ENCODE measurements around the gene ARHGEF25. TPM values are rescaled to one million over a fixed set of nuclear protein-coding genes. Genes with fewer than 3 reads are reported as not detected.
"Not testable (repeated sequence)": the region's sequence is repeated elsewhere in the genome, so short reads cannot be mapped to it uniquely, and the experiment has no call there.

Gene ARHGEF25
- total and polyA plus RNA-seq, 2 donors (not counting 1 experiment from before 2014, with no cell fraction given) = 0.12 TPM; not detected in 1

DNA sequence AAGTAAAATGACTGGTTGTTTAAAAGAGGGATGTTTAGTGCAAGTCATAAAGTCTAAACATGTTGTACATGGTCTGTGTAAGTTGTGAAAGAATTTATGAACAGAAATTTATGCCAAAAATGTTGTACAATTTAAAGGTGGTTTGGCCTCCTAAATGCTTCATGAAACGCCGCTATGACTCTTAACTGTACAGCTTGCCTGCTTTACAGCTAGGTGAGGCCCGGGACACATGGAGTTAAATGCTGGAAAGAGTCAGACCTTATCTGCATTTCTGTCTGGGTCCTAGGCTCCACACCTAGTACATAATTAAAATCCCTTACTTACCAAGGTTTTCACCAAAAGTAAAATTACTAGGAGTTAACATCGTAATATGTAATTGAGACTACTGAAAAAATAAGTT lies 50.1 kb downstream of the ARHGEF25 start:
- H2AFZ ChIP-seq (ENCODE audit: insufficient read depth, low read depth, low read length, poor library complexity, severe bottlenecking) = no peak overlapping the region
- intact Hi-C loops (cut with micrococcal nuclease) = no loop called here
- CTCF ChIA-PET = no interaction called here

DNA sequence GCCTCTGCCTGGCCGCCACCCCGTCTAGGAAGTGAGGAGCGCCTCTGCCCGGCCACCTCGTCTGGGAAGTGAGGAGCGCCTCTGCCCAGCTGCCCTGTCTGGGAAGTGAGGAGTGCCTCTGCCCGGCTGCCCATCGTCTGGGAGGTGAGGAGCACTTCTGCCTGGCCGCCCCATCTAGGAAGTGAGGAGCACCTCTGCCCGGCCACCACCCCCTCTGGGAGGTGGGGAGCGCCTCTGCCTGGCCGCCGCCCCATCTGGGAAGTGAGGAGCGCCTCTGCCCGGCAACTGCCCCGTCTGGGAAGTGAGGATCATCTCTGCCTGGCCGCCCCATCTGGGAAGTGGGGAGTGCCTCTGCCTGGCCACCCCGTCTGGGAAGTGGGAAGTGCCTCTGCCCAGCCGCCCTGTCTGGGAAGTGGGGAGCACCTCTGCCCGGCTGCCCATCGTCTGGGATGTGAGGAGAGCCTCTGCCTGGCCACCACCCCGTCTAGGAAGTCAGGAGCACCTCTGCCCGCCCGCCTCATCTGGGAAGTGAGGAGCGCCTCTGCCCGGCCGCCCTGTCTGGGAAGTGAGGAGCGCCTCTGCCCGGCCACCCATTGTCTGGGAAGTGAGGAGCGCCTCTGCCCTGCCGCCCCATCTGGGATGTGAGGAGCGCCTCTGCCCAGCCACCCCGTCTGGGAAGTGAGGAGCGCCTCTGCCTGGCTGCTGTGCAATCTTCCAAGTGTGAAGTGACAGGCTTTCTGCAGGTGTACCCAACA lies 54.0 kb downstream of the ARHGEF25 start:
- H3K9ac ChIP-seq (ENCODE audit: low read length); H3K4me3 ChIP-seq (ENCODE audit: control extremely low read depth in 1 of 5, extremely low read depth in 1 of 5, insufficient read depth in 1 of 5, low read depth in 2 of 5, low read length in 4 of 5); H3K27me3 ChIP-seq (replicated peaks in 1 of 4; ENCODE audit: control extremely low read depth in 1 of 4, control insufficient read depth in 3 of 4, insufficient read depth in 4 of 4, low read length in 3 of 4); DNase-seq; H2AFZ ChIP-seq (ENCODE audit: insufficient read depth, low read depth, low read length, poor library complexity, severe bottlenecking); H3K36me3 ChIP-seq (replicated peaks in 1 of 2; ENCODE audit: control extremely low read depth in 1 of 2, control insufficient read depth in 1 of 2, extremely low read depth in 1 of 2, insufficient read depth in 2 of 2, low read length in 1 of 2); H3K9me3 Mint-ChIP-seq (ENCODE audit: insufficient read depth); H3K4me1 Mint-ChIP-seq; H3K4me2 ChIP-seq (replicated peaks; ENCODE audit: low read depth, low read length, poor library complexity, severe bottlenecking); CTCF ChIA-PET; H3K79me2 ChIP-seq (ENCODE audit: control insufficient read depth, insufficient read depth, low read length); H3K27ac ChIP-seq (ENCODE audit: low read length in 2 of 2); ATAC-seq (ENCODE audit: low read depth); H3K4me3 Mint-ChIP-seq; H3K27ac Mint-ChIP-seq; POLR2A ChIA-PET; H3K4me1 ChIP-seq (ENCODE audit: control insufficient read depth in 2 of 2, insufficient read depth in 2 of 2, low read length in 2 of 2); intact Hi-C loops (cut with micrococcal nuclease); H4K20me1 ChIP-seq (ENCODE audit: control insufficient read depth, insufficient read depth, low read length, poor library complexity, severe bottlenecking); H3K9me3 ChIP-seq (ENCODE audit: control extremely low read depth in 1 of 3, control insufficient read depth in 2 of 3, insufficient read depth in 1 of 3, low read length in 2 of 3): not testable (repeated sequence)
- 89% methylated on average over 30 of the region's 34 CpGs for WGBS (ENCODE audit: insufficient coverage)
- peaks cover 10% of the 10 kb centered on the region for H3K27me3 Mint-ChIP-seq

More for the DNA sequence above, 50.1 kb downstream of the ARHGEF25 start:
- Histone ChIP-seq H3K4me3 (ENCODE audit: control extremely low read depth in 1 of 5, extremely low read depth in 1 of 5, insufficient read depth in 1 of 5, low read depth in 2 of 5, low read length in 4 of 5) (no peak overlapping the region), H3K36me3 (replicated peaks in 1 of 2; ENCODE audit: control extremely low read depth in 1 of 2, control insufficient read depth in 1 of 2, extremely low read depth in 1 of 2, insufficient read depth in 2 of 2, low read length in 1 of 2) (no peaks in the 10 kb centered on the region), H3K27ac (ENCODE audit: low read length in 2 of 2) (no peak overlapping the region), H4K20me1 (ENCODE audit: control insufficient read depth, insufficient read depth, low read length, poor library complexity, severe bottlenecking) (no peaks in the 10 kb centered on the region), H3K79me2 (ENCODE audit: control insufficient read depth, insufficient read depth, low read length) (no peaks in the 10 kb centered on the region), H3K4me2 (replicated peaks; ENCODE audit: low read depth, low read length, poor library complexity, severe bottlenecking) (no peak overlapping the region), H3K27me3 (replicated peaks in 1 of 4; ENCODE audit: control extremely low read depth in 1 of 4, control insufficient read depth in 3 of 4, insufficient read depth in 4 of 4, low read length in 3 of 4) (peaks cover 0 to 5% (median 2%) of the 10 kb centered on the region in 4 experiments), H3K9ac (ENCODE audit: low read length) (no peak overlapping the region), H3K9me3 (ENCODE audit: control extremely low read depth in 1 of 3, control insufficient read depth in 2 of 3, insufficient read depth in 1 of 3, low read length in 2 of 3) (peaks cover 0 to 5% (median 0%) of the 10 kb centered on the region in 3 donors), H3K4me1 (ENCODE audit: control insufficient read depth in 2 of 2, insufficient read depth in 2 of 2, low read length in 2 of 2) (no peaks in the 10 kb centered on the region)
- H3K27ac Mint-ChIP-seq = no peak overlapping the region
- ATAC-seq (ENCODE audit: low read depth) (no peak), DNase-seq (no peak)
- no peak overlapping the region for H3K4me3 Mint-ChIP-seq
- 96% methylated on average over 3 of the region's 4 CpGs for WGBS (ENCODE audit: insufficient coverage)
- TF ChIP-seq, protein P1, sequence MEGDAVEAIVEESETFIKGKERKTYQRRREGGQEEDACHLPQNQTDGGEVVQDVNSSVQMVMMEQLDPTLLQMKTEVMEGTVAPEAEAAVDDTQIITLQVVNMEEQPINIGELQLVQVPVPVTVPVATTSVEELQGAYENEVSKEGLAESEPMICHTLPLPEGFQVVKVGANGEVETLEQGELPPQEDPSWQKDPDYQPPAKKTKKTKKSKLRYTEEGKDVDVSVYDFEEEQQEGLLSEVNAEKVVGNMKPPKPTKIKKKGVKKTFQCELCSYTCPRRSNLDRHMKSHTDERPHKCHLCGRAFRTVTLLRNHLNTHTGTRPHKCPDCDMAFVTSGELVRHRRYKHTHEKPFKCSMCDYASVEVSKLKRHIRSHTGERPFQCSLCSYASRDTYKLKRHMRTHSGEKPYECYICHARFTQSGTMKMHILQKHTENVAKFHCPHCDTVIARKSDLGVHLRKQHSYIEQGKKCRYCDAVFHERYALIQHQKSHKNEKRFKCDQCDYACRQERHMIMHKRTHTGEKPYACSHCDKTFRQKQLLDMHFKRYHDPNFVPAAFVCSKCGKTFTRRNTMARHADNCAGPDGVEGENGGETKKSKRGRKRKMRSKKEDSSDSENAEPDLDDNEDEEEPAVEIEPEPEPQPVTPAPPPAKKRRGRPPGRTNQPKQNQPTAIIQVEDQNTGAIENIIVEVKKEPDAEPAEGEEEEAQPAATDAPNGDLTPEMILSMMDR (IDR thresholded peaks at IDR 0.05) = no peak
- no peak for TF ChIP-seq EZH2 (IDR thresholded peaks at IDR 0.05; ENCODE audit: borderline replicate concordance, insufficient read depth, low read depth, low read length, poor library complexity, severe bottlenecking)
- H3K27me3 Mint-ChIP-seq = peaks cover 24% of the 10 kb centered on the region
- POLR2A ChIA-PET = no interaction called here
- no peaks in the 10 kb centered on the region for H3K9me3 Mint-ChIP-seq (ENCODE audit: insufficient read depth)
- H3K4me1 Mint-ChIP-seq = no peaks in the 10 kb centered on the region

Other genes with a start within 250 kb of the ARHGEF25 start
- gene R3HDM2, start 180.4 kb upstream of the ARHGEF25 start, total RNA-seq = 129 TPM in 2 replicates
- gene R3HDM2, start 180.4 kb upstream of the ARHGEF25 start, polyA plus RNA-seq = 87.1 and 104 TPM in 2 replicates
- gene INHBC, start 176.7 kb upstream of the ARHGEF25 start, total RNA-seq = 0.17 TPM in 1 of 2 replicates, not detected in the other
- 0.13 and 0.31 TPM in 2 replicates for gene INHBC, start 176.7 kb upstream of the ARHGEF25 start, polyA plus RNA-seq
- not detected in 2 replicates for gene INHBE, start 156.1 kb upstream of the ARHGEF25 start, total RNA-seq
- not detected in 2 replicates for gene INHBE, start 156.1 kb upstream of the ARHGEF25 start, polyA plus RNA-seq
- 3.9 and 4.1 TPM in 2 replicates for gene GLI1, start 151.7 kb upstream of the ARHGEF25 start, total RNA-seq
- gene GLI1, start 151.7 kb upstream of the ARHGEF25 start, polyA plus RNA-seq = 5.4 and 8.0 TPM in 2 replicates
- 154 and 161 TPM in 2 replicates for gene ARHGAP9, start 131.6 kb upstream of the ARHGEF25 start, total RNA-seq
- 320 and 390 TPM in 2 replicates for gene ARHGAP9, start 131.6 kb upstream of the ARHGEF25 start, polyA plus RNA-seq
- gene MARS1, start 123.4 kb upstream of the ARHGEF25 start, total RNA-seq = 183 and 193 TPM in 2 replicates
- gene MARS1, start 123.4 kb upstream of the ARHGEF25 start, polyA plus RNA-seq = 158 and 234 TPM in 2 replicates
- 35.6 and 39.5 TPM in 2 replicates for gene DDIT3, start 90.9 kb upstream of the ARHGEF25 start, total RNA-seq
- 159 and 306 TPM in 2 replicates for gene DDIT3, start 90.9 kb upstream of the ARHGEF25 start, polyA plus RNA-seq
- gene MBD6, start 88.6 kb upstream of the ARHGEF25 start, total RNA-seq = 121 TPM in 2 replicates
- 22.8 and 39.4 TPM in 2 replicates for gene MBD6, start 88.6 kb upstream of the ARHGEF25 start, polyA plus RNA-seq
- 94.3 and 97.6 TPM in 2 replicates for gene DCTN2, start 64.2 kb upstream of the ARHGEF25 start, total RNA-seq
- gene DCTN2, start 64.2 kb upstream of the ARHGEF25 start, polyA plus RNA-seq = 59.4 and 74.4 TPM in 2 replicates
- gene KIF5A, start 61.4 kb upstream of the ARHGEF25 start, total RNA-seq = 0.56 and 0.67 TPM in 2 replicates
- gene KIF5A, start 61.4 kb upstream of the ARHGEF25 start, polyA plus RNA-seq = 0.09 and 0.14 TPM in 2 replicates
- gene PIP4K2C, start 20.2 kb upstream of the ARHGEF25 start, total RNA-seq = 20.1 and 24.7 TPM in 2 replicates
- 21.3 and 21.7 TPM in 2 replicates for gene PIP4K2C, start 20.2 kb upstream of the ARHGEF25 start, polyA plus RNA-seq
- gene DTX3, start 6.6 kb upstream of the ARHGEF25 start, total RNA-seq = 3.5 and 4.0 TPM in 2 replicates
- 7.3 and 9.0 TPM in 2 replicates for gene DTX3, start 6.6 kb upstream of the ARHGEF25 start, polyA plus RNA-seq
- 0.22 TPM in 1 of 2 replicates, not detected in the other for gene B4GALNT1, start 21.8 kb downstream of the ARHGEF25 start, total RNA-seq
- gene B4GALNT1, start 21.8 kb downstream of the ARHGEF25 start, polyA plus RNA-seq = 0.04 and 0.12 TPM in 2 replicates
- 182 and 200 TPM in 2 replicates for gene OS9, start 82.7 kb downstream of the ARHGEF25 start, total RNA-seq
- 234 and 294 TPM in 2 replicates for gene OS9, start 82.7 kb downstream of the ARHGEF25 start, polyA plus RNA-seq
- 27.0 and 27.6 TPM in 2 replicates for gene AGAP2, start 127.3 kb downstream of the ARHGEF25 start, total RNA-seq
- 17.1 and 22.2 TPM in 2 replicates for gene AGAP2, start 127.3 kb downstream of the ARHGEF25 start, polyA plus RNA-seq
- gene TSPAN31, start 133.6 kb downstream of the ARHGEF25 start, total RNA-seq = 29.6 and 33.5 TPM in 2 replicates
- gene TSPAN31, start 133.6 kb downstream of the ARHGEF25 start, polyA plus RNA-seq = 24.0 and 26.8 TPM in 2 replicates
- 43.1 and 44.6 TPM in 2 replicates for gene CDK4, start 140.9 kb downstream of the ARHGEF25 start, total RNA-seq
- 21.5 and 34.8 TPM in 2 replicates for gene CDK4, start 140.9 kb downstream of the ARHGEF25 start, polyA plus RNA-seq
- 81.4 and 83.1 TPM in 2 replicates for gene MARCHF9, start 143.7 kb downstream of the ARHGEF25 start, total RNA-seq
- 120 and 128 TPM in 2 replicates for gene MARCHF9, start 143.7 kb downstream of the ARHGEF25 start, polyA plus RNA-seq
- 0.79 and 1.1 TPM in 2 replicates for gene CYP27B1, start 155.6 kb downstream of the ARHGEF25 start, total RNA-seq
- 0.66 and 2.1 TPM in 2 replicates for gene CYP27B1, start 155.6 kb downstream of the ARHGEF25 start, polyA plus RNA-seq
- 8.5 and 9.2 TPM in 2 replicates for gene METTL1, start 160.7 kb downstream of the ARHGEF25 start, total RNA-seq
- gene METTL1, start 160.7 kb downstream of the ARHGEF25 start, polyA plus RNA-seq = 9.1 and 9.6 TPM in 2 replicates
- 1.3 and 2.6 TPM in 2 replicates for gene EEF1AKMT3, start 161.2 kb downstream of the ARHGEF25 start, total RNA-seq
- 0.89 and 1.0 TPM in 2 replicates for gene EEF1AKMT3, start 161.2 kb downstream of the ARHGEF25 start, polyA plus RNA-seq
- gene TSFM, start 171.4 kb downstream of the ARHGEF25 start, total RNA-seq = 20.6 and 20.9 TPM in 2 replicates
- gene TSFM, start 171.4 kb downstream of the ARHGEF25 start, polyA plus RNA-seq = 3.9 and 5.6 TPM in 2 replicates
- 5.3 and 6.9 TPM in 2 replicates for gene AVIL, start 207.3 kb downstream of the ARHGEF25 start, total RNA-seq
- 3.4 and 3.5 TPM in 2 replicates for gene AVIL, start 207.3 kb downstream of the ARHGEF25 start, polyA plus RNA-seq
- gene CTDSP2, start 235.3 kb downstream of the ARHGEF25 start, total RNA-seq = 203 and 209 TPM in 2 replicates
- gene CTDSP2, start 235.3 kb downstream of the ARHGEF25 start, polyA plus RNA-seq = 77.1 and 99.1 TPM in 2 replicates

Measured in B cell (primary cell).